ENCODE results near the gene HLA-DMA. TPM values are rescaled to one million over a fixed set of nuclear protein-coding genes. Genes with fewer than 3 reads are reported as not detected.
"Not testable (repeated sequence)": the region's sequence is repeated elsewhere in the genome, so short reads cannot be mapped to it uniquely, and the experiment has no call there.

Gene HLA-DMA
- total RNA-seq, 1 experiment from 2014 or later: 104 TPM

- intact Hi-C loops (cut with micrococcal nuclease; ENCODE audit: unreplicated experiment): loop anchor here (1.0 kb wide), 1 partner anchor 62 kb away; no protein-coding TSS in a partner anchor
- H3K4me3 Mint-ChIP-seq (ENCODE audit: low read depth, unreplicated experiment): no peak overlapping the region
- H3K36me3 Mint-ChIP-seq (ENCODE audit: insufficient read depth, unreplicated experiment): peaks cover 8% of the 10 kb centered on the region
- BruUV-seq (replicated peaks): no TSS peak
- CTCF ChIA-PET: interaction anchor here (0.6 to 2.4 kb wide), 5 partner anchors 8 to 61 kb away, joined by 4 to 11 read pairs (median 5); no protein-coding TSS in a partner anchor
- H3K4me1 Mint-ChIP-seq (ENCODE audit: low read depth, unreplicated experiment): peaks cover 28% of the 10 kb centered on the region
- no peak for TF ChIP-seq CTCF (IDR thresholded peaks at IDR 0.05; ENCODE audit: unreplicated experiment)
- no peaks in the 10 kb centered on the region for H3K27me3 Mint-ChIP-seq (ENCODE audit: unreplicated experiment)
- H3K9me3 Mint-ChIP-seq (ENCODE audit: low read depth, unreplicated experiment): peaks cover 2% of the 10 kb centered on the region
- H3K27ac Mint-ChIP-seq (ENCODE audit: unreplicated experiment): no peak overlapping the region
- DNase-seq: no peak
Measured at GRCh38 chr6:32946893-32947292, 6.0 kb downstream of the HLA-DMA start.

GRCh38 chr6:32945953-32946352 is 6.9 kb downstream of the HLA-DMA start:
- intact Hi-C loops (cut with micrococcal nuclease; ENCODE audit: unreplicated experiment): no loop called here
- CTCF ChIA-PET: no interaction called here
- BruUV-seq (replicated peaks): no TSS peak

GRCh38 chr6:32945108-32945760 is 7.7 kb downstream of the HLA-DMA start:
- intact Hi-C loops (cut with micrococcal nuclease; ENCODE audit: unreplicated experiment): no loop called here
- no peak for DNase-seq
- no peak overlapping the region for H3K27ac Mint-ChIP-seq (ENCODE audit: unreplicated experiment)
- peaks cover 17% of the 10 kb centered on the region for H3K36me3 Mint-ChIP-seq (ENCODE audit: insufficient read depth, unreplicated experiment)
- peaks cover 34% of the 10 kb centered on the region for H3K4me1 Mint-ChIP-seq (ENCODE audit: low read depth, unreplicated experiment)
- no peak overlapping the region for H3K4me3 Mint-ChIP-seq (ENCODE audit: low read depth, unreplicated experiment)
- H3K9me3 Mint-ChIP-seq (ENCODE audit: low read depth, unreplicated experiment): peaks cover 2% of the 10 kb centered on the region
- CTCF ChIA-PET: no interaction called here
- no peaks in the 10 kb centered on the region for H3K27me3 Mint-ChIP-seq (ENCODE audit: unreplicated experiment)
- no TSS peak for BruUV-seq (replicated peaks)
- no peak for TF ChIP-seq CTCF (IDR thresholded peaks at IDR 0.05; ENCODE audit: unreplicated experiment)

More at GRCh38 chr6:32945953-32946352, 6.9 kb downstream of the HLA-DMA start:
- H3K27me3 Mint-ChIP-seq (ENCODE audit: unreplicated experiment): no peaks in the 10 kb centered on the region
- H3K36me3 Mint-ChIP-seq (ENCODE audit: insufficient read depth, unreplicated experiment): peaks cover 10% of the 10 kb centered on the region
- H3K9me3 Mint-ChIP-seq (ENCODE audit: low read depth, unreplicated experiment): peaks cover 2% of the 10 kb centered on the region
- no peak for TF ChIP-seq CTCF (IDR thresholded peaks at IDR 0.05; ENCODE audit: unreplicated experiment)
- H3K27ac Mint-ChIP-seq (ENCODE audit: unreplicated experiment): no peak overlapping the region
- H3K4me3 Mint-ChIP-seq (ENCODE audit: low read depth, unreplicated experiment): no peak overlapping the region
- peaks cover 37% of the 10 kb centered on the region for H3K4me1 Mint-ChIP-seq (ENCODE audit: low read depth, unreplicated experiment)
- no peak for DNase-seq

- Mint-ChIP-seq H3K9me3 (ENCODE audit: low read depth, unreplicated experiment) (peaks cover 2% of the 10 kb centered on the region), H3K4me1 (ENCODE audit: low read depth, unreplicated experiment) (peaks cover 28% of the 10 kb centered on the region), H3K27ac (ENCODE audit: unreplicated experiment) (no peak overlapping the region), H3K36me3 (ENCODE audit: insufficient read depth, unreplicated experiment) (peaks cover 12% of the 10 kb centered on the region), H3K4me3 (ENCODE audit: low read depth, unreplicated experiment) (no peak overlapping the region), H3K27me3 (ENCODE audit: unreplicated experiment) (no peaks in the 10 kb centered on the region)
- intact Hi-C loops (cut with micrococcal nuclease; ENCODE audit: unreplicated experiment): no loop called here
- no peak for TF ChIP-seq CTCF (IDR thresholded peaks at IDR 0.05; ENCODE audit: unreplicated experiment)
- no peak for DNase-seq
- CTCF ChIA-PET: interaction anchor here (0.7 to 4.2 kb wide), 2 partner anchors 8 to 40 kb away, joined by 3 to 27 read pairs; no protein-coding TSS in a partner anchor
- BruUV-seq (replicated peaks): no TSS peak
Measured at GRCh38 chr6:32943864-32944649, 8.8 kb downstream of the HLA-DMA start.

- H3K36me3 Mint-ChIP-seq (ENCODE audit: insufficient read depth, unreplicated experiment): peaks cover 11% of the 10 kb centered on the region
- H3K4me1 Mint-ChIP-seq (ENCODE audit: low read depth, unreplicated experiment): peaks cover 28% of the 10 kb centered on the region
- H3K27me3 Mint-ChIP-seq (ENCODE audit: unreplicated experiment); H3K4me3 Mint-ChIP-seq (ENCODE audit: low read depth, unreplicated experiment); H3K9me3 Mint-ChIP-seq (ENCODE audit: low read depth, unreplicated experiment); BruUV-seq (replicated peaks); DNase-seq; H3K27ac Mint-ChIP-seq (ENCODE audit: unreplicated experiment); intact Hi-C loops (cut with micrococcal nuclease; ENCODE audit: unreplicated experiment): not testable (repeated sequence)
- CTCF ChIA-PET: interaction anchor here (1.1 to 4.2 kb wide), 2 partner anchors 9 to 42 kb away, joined by 3 to 27 read pairs; no protein-coding TSS in a partner anchor
Measured at GRCh38 chr6:32942555-32943123, 10.3 kb downstream of the HLA-DMA start.

All from Calu3 (cell line).